G401.6 (cell line): ENCODE measurements around the gene BFAR.
"Not testable (repeated sequence)": the region's sequence is repeated elsewhere in the genome, so short reads cannot be mapped to it uniquely, and the experiment has no call there.

Experiments
- FAIRE-seq: peaks from 2 replicates; lab custom pipeline; 2012; peaks lifted over from hg19 to GRCh38; lab: Jason Lieb, UNC

The BFAR gene

GRCh38 chr16:14636179-14636950 lies 3.6 kb downstream of the BFAR start:
- FAIRE-seq, result not testable (repeated sequence)

GRCh38 chr16:14636951-14637240 lies 4.1 kb downstream of the BFAR start:
- not testable (repeated sequence) for FAIRE-seq

GRCh38 chr16:14640538-14640937 lies 7.8 kb downstream of the BFAR start:
- FAIRE-seq, result no peak

- no peak for FAIRE-seq
These were observed 8.5 kb downstream of the BFAR start for GRCh38 chr16:14641206-14641605.

- FAIRE-seq, result no peak
These were observed 9.2 kb downstream of the BFAR start for GRCh38 chr16:14641926-14642325.

- no peak for FAIRE-seq
These were observed 17.1 kb downstream of the BFAR start for GRCh38 chr16:14649816-14650215.

- no peak for FAIRE-seq
These were observed 17.9 kb downstream of the BFAR start for GRCh38 chr16:14650629-14651028.

GRCh38 chr16:14652726-14653125 lies 20.0 kb downstream of the BFAR start:
- FAIRE-seq, result no peak

- FAIRE-seq, result no peak
These were observed 25.3 kb downstream of the BFAR start for GRCh38 chr16:14658063-14658462.

GRCh38 chr16:14667347-14668266 lies 34.9 kb downstream of the BFAR start:
- no peak for FAIRE-seq

- FAIRE-seq, result no peak
These were observed 35.9 kb downstream of the BFAR start for GRCh38 chr16:14668556-14669223.

- FAIRE-seq, result no peak
These were observed 37.0 kb downstream of the BFAR start for GRCh38 chr16:14669776-14670175.

- FAIRE-seq, result no peak
These were observed 39.7 kb downstream of the BFAR start for GRCh38 chr16:14672403-14672971.

- FAIRE-seq, result no peak
These were observed 43.9 kb downstream of the BFAR start for GRCh38 chr16:14676633-14677032.

GRCh38 chr16:14677627-14678026 lies 44.9 kb downstream of the BFAR start:
- FAIRE-seq, result no peak

- no peak for FAIRE-seq
These were observed 46.2 kb downstream of the BFAR start for GRCh38 chr16:14678748-14679497.

- not testable (repeated sequence) for FAIRE-seq
These were observed 47.6 kb downstream of the BFAR start for GRCh38 chr16:14680396-14680795.

- no peak for FAIRE-seq
These were observed 48.4 kb downstream of the BFAR start for GRCh38 chr16:14681115-14681514.

- FAIRE-seq, result no peak
These were observed 49.4 kb downstream of the BFAR start for GRCh38 chr16:14682121-14682520.

- FAIRE-seq, result not testable (repeated sequence)
These were observed 53.4 kb downstream of the BFAR start for GRCh38 chr16:14685870-14686793.

GRCh38 chr16:14694129-14694528 lies 61.4 kb downstream of the BFAR start, which contains the start of gene PLA2G10:
TSS of gene PLA2G10 (minus strand) at chr16:14694308. CDS start at chr16:14694229, 79 bp downstream.
- FAIRE-seq, result not testable (repeated sequence)
